Colonic mucosa (tissue), 4 donors: Measurements from ENCODE around the gene PGAP6. TPM values are rescaled to one million over a fixed set of nuclear protein-coding genes. Genes with fewer than 3 reads are reported as not detected.
"Not testable (repeated sequence)": the region's sequence is repeated elsewhere in the genome, so short reads cannot be mapped to it uniquely, and the experiment has no call there.

ENCODE experiments used
- DNase-seq: peaks from one replicate; pipeline ENCODE4 v3.0.0-alpha.2; 2020
- H3K27ac ChIP-seq: fragments of 200-600 bp; one replicate; pipeline ENCODE4 v1.8.0; 2021
- H3K27me3 ChIP-seq: fragments of 200-600 bp; one replicate; pipeline ENCODE4 v1.8.0; 2021
- H3K36me3 ChIP-seq: fragments of 200-600 bp; one replicate; pipeline ENCODE4 v1.8.0; 2021
- H3K4me1 ChIP-seq: fragments of 200-600 bp; one replicate; pipeline ENCODE4 v1.8.0; 2021; ENCODE audit warnings: mild to moderate bottlenecking
- H3K4me3 ChIP-seq: fragments of 200-600 bp; one replicate; pipeline ENCODE4 v1.8.0; 2021
- H3K9ac ChIP-seq, 2 donors: one replicate each; pipeline ENCODE4 v1.7.0; 2013; ENCODE audit warnings: control low read depth in 2 of 2, low read depth in 2 of 2, low read length in 2 of 2
- H3K9me3 ChIP-seq: fragments of 200-600 bp; one replicate; pipeline ENCODE4 v1.8.0; 2021
- intact Hi-C: fragments of 100-400 bp; cut with DNase I; formaldehyde crosslinking; loops from one replicate; pipeline ENCODE4 v1.14.1; 2022
- total RNA-seq, 2 donors: library from RNA; stranded (reverse); fragmentation: NEBNext Ultra II Directional in 1 of 2; extraction: Animal tissue kit (Norgen Biotek cat#: 25700) in 1 of 2; gene quantifications; one replicate each; pipeline ENCODE4 v1.2.1, GENCODE V29; 2021
- TF ChIP-seq, protein P1 (sequence below): fragments of 200-600 bp; IDR thresholded peaks from one replicate; pipeline ENCODE4 v1.8.0; 2022; ENCODE audit warnings: antibody characterized with exemption, mild to moderate bottlenecking
- donor health status: healthy.
- donor health status: DM: no; HTN: no; CAD: no.
- donor health status: DM: no; HTN: no; CAD: no.

Gene PGAP6
- total RNA-seq, 2 donors from 2014 or later, result 99.6 to 102 TPM

DNA sequence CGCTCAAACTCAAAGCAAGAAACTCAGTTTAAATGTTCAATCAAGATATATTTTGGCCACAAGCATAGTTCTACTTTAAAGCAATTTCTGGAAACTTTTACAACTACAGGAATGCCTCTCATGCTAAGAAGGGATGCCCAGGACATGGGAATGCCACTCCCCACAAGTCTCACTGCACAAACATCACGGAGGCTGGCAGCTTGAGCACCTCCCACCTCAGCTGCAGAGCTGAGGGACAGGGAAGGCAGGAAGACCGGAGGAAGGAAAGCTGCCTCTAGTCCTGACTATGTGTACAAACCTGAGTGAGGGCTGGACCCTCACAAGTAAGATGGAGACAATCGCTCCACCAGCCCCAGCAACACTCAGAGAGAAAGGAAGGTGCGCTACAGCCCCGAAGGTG lies 34.6 kb downstream of the PGAP6 start:
- H3K4me1 ChIP-seq, result peaks cover 8% of the 10 kb centered on the region

DNA sequence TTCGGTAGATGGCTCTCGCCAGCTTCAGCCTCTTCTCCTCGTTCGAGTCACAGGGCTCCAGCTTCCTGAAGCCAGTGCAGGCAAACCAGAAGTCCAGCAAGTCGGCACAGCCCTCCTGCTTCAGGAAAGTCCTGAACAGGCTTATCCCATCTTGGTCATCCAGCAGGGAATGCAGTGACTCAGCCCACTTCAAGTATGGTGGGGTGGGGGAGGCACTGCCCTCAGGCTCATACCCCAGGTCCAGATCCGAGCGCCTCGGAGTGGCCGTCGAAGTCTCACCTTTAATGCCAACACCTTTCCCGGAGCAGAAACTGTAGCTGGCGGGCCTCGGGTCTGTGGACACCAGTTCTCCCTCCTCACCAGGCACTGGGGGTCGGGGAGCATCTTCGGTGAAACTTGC lies 35.2 kb downstream of the PGAP6 start:
- H3K9ac ChIP-seq, result no peak overlapping the region

More for the DNA sequence above, 34.6 kb downstream of the PGAP6 start:
- intact Hi-C loops, result no loop called here
- Histone ChIP-seq H3K27ac (no peak overlapping the region), H3K36me3 (no peaks in the 10 kb centered on the region), H3K9me3 (no peaks in the 10 kb centered on the region), H3K9ac (no peak overlapping the region), H3K27me3 (no peaks in the 10 kb centered on the region), H3K4me3 (no peak overlapping the region)
- DNase-seq, result no peak
- TF ChIP-seq, protein P1, sequence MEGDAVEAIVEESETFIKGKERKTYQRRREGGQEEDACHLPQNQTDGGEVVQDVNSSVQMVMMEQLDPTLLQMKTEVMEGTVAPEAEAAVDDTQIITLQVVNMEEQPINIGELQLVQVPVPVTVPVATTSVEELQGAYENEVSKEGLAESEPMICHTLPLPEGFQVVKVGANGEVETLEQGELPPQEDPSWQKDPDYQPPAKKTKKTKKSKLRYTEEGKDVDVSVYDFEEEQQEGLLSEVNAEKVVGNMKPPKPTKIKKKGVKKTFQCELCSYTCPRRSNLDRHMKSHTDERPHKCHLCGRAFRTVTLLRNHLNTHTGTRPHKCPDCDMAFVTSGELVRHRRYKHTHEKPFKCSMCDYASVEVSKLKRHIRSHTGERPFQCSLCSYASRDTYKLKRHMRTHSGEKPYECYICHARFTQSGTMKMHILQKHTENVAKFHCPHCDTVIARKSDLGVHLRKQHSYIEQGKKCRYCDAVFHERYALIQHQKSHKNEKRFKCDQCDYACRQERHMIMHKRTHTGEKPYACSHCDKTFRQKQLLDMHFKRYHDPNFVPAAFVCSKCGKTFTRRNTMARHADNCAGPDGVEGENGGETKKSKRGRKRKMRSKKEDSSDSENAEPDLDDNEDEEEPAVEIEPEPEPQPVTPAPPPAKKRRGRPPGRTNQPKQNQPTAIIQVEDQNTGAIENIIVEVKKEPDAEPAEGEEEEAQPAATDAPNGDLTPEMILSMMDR, result no peak

DNA sequence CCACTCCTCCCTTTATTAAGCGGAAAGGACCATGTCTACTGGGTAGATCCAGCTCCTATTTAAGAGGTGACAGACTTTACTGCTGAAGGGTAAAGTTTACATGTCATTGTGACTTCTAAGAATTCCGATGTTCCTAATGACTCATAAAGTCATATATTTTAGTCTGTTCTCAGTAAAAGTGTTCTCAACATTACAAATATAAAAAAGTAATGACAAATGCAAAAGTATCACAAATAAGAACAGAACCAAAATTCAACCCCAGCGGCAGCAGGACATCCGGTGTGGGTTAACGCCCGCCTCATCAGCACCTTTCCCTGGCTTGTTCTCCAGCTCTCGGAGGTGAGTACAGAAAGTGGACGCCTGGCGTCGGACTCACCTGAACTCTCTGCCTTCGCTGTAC lies 36.0 kb downstream of the PGAP6 start:
- no peak overlapping the region for H3K27ac ChIP-seq
- DNase-seq, result no peak
- peaks cover 2% of the 10 kb centered on the region for H3K4me1 ChIP-seq
- TF ChIP-seq, protein P1, result no peak
- H3K9ac ChIP-seq, result no peak overlapping the region
- H3K27me3 ChIP-seq, result no peaks in the 10 kb centered on the region
- no peaks in the 10 kb centered on the region for H3K9me3 ChIP-seq
- intact Hi-C loops, result no loop called here
- H3K36me3 ChIP-seq, result no peaks in the 10 kb centered on the region
- no peak overlapping the region for H3K4me3 ChIP-seq

More for the DNA sequence above, 35.2 kb downstream of the PGAP6 start:
- peaks cover 8% of the 10 kb centered on the region for H3K4me1 ChIP-seq
- H3K4me3 ChIP-seq, result no peak overlapping the region
- no peaks in the 10 kb centered on the region for H3K9me3 ChIP-seq
- intact Hi-C loops, result no loop called here
- H3K36me3 ChIP-seq, result no peaks in the 10 kb centered on the region
- no peak for DNase-seq
- TF ChIP-seq, protein P1, result no peak
- no peaks in the 10 kb centered on the region for H3K27me3 ChIP-seq
- H3K27ac ChIP-seq, result no peak overlapping the region

DNA sequence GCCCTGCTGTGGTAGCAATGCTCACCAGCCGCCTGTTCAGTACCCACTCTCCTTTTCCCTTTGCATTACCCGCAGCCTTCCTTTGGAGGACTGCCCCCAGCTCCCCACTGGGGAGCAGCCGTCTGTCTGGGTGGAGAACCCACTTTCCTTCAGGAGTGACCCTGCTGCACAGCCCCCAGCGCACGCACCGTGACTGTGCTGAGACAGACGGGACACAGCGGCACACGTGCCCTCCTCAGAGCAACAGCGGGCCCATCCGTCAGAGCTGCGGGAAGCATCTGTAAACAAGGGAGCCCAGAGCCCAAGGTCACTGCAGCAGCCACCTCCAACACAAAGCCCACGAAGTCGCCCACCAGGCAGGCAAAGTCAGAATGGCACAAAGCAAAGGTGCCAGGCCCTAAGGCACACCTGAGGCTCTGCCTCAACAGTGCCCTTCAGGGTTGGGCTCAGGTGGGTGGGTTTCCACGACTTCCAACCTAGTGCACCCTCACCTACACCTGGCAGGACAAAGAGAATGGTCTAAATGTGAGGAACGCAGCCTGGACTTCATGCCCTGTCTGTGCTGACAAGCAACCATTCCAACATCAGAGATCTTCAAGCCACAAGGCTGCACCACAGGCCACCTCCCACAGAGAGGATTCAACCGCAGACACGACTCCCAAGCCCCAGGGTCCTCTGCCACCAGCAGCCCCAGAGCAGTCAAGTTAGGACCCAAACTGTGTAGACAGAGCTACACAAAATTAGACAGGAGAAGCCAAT lies 39.1 kb downstream of the PGAP6 start:
- no peak overlapping the region for H3K27ac ChIP-seq
- H3K9me3 ChIP-seq, result no peaks in the 10 kb centered on the region
- intact Hi-C loops, result no loop called here
- no peak for DNase-seq
- H3K27me3 ChIP-seq, result no peaks in the 10 kb centered on the region
- no peaks in the 10 kb centered on the region for H3K36me3 ChIP-seq
- peaks cover 13% of the 10 kb centered on the region for H3K4me1 ChIP-seq
- no peak overlapping the region for H3K9ac ChIP-seq
- H3K4me3 ChIP-seq, result no peak overlapping the region
- TF ChIP-seq, protein P1, result no peak

DNA sequence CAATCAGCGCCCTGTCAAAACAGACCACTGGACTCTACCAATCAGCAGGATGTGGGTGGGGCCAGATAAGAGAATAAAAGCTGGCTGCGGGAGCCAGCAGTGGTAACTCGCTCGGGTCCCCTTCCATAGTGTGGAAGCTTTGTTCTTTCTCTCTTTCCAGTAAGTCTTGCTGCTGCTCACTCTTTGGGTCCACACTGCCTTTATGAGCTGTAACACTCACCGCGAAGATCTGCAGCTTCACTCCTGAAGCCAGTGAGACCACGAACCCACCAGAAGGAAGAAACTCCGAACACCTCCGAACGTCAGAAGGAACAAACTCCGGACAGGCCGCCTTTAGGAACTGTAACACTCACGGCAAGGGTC lies 39.8 kb downstream of the PGAP6 start:
- H3K9me3 ChIP-seq, H3K9ac ChIP-seq, H3K36me3 ChIP-seq, intact Hi-C loops, H3K27me3 ChIP-seq, H3K27ac ChIP-seq, DNase-seq, H3K4me3 ChIP-seq: not testable (repeated sequence)
- peaks cover 13% of the 10 kb centered on the region for H3K4me1 ChIP-seq

DNA sequence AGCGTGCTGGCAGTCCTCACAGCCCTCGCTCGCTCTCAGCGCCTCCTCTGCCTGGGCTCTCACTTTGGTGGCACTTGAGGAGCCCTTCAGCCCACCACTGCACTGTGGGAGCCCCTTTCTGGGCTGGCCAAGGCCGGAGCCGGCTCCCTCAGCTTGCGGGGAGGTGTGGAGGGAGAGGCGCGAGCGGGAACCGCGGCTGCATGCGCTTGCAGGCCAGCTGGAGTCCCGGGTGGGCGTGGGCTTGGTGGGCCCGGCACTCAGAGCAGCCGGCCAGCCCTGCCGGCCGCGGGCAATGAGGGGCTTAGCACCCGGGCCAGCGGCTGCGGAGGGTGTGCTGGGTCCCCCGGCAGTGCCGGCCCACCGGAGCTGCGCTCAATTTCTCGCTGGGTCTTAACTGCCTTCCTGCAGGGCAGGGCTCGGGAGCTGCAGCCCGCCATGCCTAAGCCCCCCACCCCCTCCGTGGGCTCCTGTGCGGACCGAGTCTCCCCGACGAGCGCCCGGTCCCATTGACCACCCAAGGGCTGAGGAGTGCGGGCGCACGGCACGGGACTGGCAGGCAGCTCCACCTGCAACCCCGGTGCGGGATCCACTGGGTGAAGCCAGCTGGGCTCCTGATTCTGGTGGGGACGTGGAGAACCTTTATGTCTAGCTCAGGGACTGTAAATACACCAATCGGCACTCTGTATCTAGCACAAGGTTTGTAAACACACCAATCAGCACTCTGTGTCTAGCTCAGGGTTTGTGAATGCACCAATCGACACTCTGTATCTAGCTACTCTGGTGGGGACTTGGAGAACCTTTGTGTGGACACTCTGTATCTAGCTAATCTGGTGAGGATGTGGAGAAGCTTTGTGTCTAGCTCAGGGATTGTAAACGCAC lies 40.4 kb downstream of the PGAP6 start:
- H3K36me3 ChIP-seq, H3K4me3 ChIP-seq, H3K27ac ChIP-seq, DNase-seq, H3K9ac ChIP-seq, H3K9me3 ChIP-seq, H3K27me3 ChIP-seq, intact Hi-C loops: not testable (repeated sequence)
- H3K4me1 ChIP-seq, result peaks cover 13% of the 10 kb centered on the region
